ENCODE results near the gene BANP.

- TF ChIP-seq MYNN (tag by site-specific recombination; IDR thresholded peaks at IDR 0.05; ENCODE audit: borderline replicate concordance), result no peak
- TF ChIP-seq, protein P1, sequence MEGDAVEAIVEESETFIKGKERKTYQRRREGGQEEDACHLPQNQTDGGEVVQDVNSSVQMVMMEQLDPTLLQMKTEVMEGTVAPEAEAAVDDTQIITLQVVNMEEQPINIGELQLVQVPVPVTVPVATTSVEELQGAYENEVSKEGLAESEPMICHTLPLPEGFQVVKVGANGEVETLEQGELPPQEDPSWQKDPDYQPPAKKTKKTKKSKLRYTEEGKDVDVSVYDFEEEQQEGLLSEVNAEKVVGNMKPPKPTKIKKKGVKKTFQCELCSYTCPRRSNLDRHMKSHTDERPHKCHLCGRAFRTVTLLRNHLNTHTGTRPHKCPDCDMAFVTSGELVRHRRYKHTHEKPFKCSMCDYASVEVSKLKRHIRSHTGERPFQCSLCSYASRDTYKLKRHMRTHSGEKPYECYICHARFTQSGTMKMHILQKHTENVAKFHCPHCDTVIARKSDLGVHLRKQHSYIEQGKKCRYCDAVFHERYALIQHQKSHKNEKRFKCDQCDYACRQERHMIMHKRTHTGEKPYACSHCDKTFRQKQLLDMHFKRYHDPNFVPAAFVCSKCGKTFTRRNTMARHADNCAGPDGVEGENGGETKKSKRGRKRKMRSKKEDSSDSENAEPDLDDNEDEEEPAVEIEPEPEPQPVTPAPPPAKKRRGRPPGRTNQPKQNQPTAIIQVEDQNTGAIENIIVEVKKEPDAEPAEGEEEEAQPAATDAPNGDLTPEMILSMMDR (tag by site-specific recombination; IDR thresholded peaks at IDR 0.05), result no peak
- no peak for TF ChIP-seq ZNF830 (tag by site-specific recombination; IDR thresholded peaks at IDR 0.05; ENCODE audit: low read depth)
- TF ChIP-seq ZNF549 (tag by site-specific recombination; IDR thresholded peaks at IDR 0.05), result no peak
- TF ChIP-seq, protein P2, sequence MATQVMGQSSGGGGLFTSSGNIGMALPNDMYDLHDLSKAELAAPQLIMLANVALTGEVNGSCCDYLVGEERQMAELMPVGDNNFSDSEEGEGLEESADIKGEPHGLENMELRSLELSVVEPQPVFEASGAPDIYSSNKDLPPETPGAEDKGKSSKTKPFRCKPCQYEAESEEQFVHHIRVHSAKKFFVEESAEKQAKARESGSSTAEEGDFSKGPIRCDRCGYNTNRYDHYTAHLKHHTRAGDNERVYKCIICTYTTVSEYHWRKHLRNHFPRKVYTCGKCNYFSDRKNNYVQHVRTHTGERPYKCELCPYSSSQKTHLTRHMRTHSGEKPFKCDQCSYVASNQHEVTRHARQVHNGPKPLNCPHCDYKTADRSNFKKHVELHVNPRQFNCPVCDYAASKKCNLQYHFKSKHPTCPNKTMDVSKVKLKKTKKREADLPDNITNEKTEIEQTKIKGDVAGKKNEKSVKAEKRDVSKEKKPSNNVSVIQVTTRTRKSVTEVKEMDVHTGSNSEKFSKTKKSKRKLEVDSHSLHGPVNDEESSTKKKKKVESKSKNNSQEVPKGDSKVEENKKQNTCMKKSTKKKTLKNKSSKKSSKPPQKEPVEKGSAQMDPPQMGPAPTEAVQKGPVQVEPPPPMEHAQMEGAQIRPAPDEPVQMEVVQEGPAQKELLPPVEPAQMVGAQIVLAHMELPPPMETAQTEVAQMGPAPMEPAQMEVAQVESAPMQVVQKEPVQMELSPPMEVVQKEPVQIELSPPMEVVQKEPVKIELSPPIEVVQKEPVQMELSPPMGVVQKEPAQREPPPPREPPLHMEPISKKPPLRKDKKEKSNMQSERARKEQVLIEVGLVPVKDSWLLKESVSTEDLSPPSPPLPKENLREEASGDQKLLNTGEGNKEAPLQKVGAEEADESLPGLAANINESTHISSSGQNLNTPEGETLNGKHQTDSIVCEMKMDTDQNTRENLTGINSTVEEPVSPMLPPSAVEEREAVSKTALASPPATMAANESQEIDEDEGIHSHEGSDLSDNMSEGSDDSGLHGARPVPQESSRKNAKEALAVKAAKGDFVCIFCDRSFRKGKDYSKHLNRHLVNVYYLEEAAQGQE (tag by site-specific recombination; IDR thresholded peaks at IDR 0.05), result no peak
- no peak for TF ChIP-seq ZNF514 (tag by site-specific recombination; IDR thresholded peaks at IDR 0.05)
- TF ChIP-seq GLI4 (tag by site-specific recombination; IDR thresholded peaks at IDR 0.05), result no peak
Measured at GRCh38 chr16:88121886-88122580, 170.8 kb downstream of the BANP start.
